ENCODE data around the gene PRR33. TPM values are rescaled to one million over a fixed set of nuclear protein-coding genes. Genes with fewer than 3 reads are reported as not detected.

PRR33 gene
- total RNA-seq, 1 donor from 2014 or later, result not detected

DNA sequence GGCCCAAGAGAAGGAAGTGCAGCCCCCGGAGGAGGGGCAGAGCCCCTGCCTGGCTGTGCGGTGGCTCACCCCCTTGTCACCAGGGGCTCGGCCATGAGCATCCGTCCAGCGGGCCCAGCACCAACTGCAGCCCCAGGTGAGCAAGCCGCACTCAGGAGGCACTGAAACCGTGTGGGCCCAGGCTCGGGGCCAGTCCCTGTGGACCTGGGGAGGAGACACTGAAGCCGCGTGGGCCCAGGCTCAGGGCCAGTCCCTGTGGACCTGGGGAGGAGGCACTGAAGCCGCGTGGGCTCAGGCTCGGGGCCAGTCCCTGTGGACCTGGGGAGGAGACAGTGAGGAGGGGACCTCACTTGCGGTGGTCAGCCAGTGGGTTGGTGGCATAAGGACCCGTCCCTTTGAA lies 24.9 kb downstream of the PRR33 start:
- DNase-seq (ENCODE audit: low spot score), result no peak

DNA sequence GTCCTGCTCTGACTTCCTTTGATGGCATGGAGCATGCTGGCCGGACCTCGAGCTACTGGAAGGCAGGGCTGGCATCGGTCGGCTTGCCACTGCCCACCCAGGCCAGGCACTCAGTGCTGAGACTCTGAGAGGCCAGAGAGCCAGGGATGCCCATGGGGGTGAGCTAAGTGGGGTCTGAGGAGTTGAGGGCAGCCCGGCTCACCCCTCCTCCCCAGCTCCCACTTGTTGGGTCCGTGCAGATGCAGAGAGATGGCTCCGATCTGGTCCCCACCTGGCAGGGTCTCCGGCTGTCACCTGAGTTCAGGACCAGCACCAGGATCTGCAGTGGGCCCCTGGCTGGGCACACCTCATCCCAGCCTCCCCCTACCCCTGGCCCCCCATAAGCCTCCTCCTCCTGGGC lies 25.5 kb downstream of the PRR33 start:
- no peak for DNase-seq (ENCODE audit: low spot score)

DNA sequence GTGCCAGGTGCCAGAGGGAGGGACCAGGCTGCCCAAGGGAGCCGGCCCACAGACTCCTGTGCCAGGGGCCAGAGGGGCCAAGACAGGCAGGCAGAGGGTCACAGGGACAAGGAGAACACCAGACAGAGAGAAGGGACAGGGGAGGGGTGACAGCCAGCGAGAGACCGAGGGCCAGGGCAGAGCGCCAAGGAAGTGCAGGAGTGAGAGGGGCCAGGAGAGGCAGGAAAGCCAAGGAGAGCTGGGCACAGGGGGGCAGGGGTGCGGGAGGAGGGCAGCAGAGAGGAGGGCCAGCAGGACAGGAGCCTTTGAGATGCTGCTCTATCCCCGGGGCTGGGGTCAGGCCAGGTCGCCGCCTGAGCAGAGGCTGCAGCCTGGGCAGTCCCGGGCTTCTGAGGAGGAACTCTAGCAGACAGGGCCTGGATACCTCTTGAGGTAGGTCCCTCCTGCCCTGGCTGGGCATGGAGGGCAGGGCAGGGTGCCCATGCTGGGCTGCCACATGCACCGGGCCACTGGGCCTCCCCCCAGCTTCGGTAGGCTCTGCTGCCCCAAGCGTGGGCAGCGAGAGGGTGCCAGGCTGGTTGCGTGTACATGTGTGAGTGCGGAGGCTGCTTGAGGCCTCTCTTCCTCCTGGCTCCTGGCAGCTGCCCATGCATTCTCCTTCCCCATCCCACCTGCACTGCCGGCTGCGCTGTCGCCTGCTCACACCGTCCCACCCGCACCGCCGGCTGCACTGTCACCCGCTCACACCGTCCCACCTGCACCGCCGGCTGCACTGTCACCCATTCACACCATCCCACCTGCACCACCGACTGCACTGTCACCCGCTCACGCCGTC lies 26.6 kb downstream of the PRR33 start:
- DNase-seq (ENCODE audit: low spot score), result no peak

DNA sequence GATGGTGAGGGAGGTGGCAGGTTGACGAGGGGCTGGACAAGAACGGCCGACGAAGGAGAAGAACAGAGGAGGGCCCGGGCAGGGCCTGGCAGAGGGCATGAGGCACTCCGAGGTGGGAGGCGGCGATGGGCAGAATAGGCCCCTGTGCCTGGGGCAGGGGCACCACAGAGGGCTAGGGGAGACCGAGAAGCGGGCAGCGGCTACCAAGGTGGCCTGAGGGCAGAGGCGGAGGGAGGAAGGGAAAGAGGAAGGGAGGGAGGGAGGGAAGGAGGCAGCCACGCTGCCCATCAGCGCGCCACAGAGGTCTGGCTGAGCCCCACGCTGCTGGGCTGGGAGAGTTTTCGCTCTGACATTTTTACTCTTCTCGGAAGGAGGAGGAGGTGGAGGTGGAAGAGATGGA lies 27.5 kb downstream of the PRR33 start:
- no peak for DNase-seq (ENCODE audit: low spot score)

DNA sequence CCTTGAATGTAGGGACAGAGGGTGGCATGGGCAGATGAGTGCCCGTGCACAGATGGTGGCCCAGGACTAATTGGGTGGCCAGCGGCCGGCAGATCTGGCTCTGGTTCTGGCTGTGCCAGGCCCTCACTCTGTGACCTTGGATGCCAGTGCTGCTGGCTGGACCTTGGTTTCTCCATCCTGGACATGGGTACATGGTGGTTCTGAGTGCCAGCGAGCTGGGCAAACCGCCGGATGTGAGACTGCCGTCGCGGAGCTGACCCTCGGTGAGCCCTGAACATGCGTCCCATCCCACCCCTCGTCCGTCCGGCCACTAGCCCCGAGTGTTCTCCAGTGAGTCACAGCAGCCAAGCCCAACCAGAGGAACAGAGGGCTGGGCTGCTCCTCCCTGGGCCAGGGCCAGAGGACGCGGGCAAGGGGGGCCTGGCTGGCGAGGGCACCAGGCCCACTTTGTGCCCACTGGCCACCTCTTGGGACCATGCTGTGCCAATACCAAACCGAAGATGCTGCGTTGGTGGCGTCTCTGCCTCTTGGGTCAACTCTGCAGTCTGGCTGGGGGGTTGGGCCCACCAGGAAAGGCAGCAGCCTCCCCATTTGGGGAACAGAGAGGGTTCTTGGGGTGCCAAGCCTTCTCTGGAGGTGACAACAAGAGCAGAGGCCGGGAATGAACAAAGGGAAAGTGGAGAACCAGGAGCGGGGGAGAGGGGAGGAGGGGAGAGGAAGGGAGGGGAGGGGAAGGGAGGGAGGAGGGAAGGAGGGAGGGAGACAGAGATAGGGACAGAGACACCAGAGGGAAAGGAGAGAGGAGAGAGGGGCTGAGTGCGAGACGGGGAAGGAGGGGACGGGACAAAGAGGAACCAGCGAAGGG lies 28.1 kb downstream of the PRR33 start:
- DNase-seq (ENCODE audit: low spot score), result peak; percentile 94

DNA sequence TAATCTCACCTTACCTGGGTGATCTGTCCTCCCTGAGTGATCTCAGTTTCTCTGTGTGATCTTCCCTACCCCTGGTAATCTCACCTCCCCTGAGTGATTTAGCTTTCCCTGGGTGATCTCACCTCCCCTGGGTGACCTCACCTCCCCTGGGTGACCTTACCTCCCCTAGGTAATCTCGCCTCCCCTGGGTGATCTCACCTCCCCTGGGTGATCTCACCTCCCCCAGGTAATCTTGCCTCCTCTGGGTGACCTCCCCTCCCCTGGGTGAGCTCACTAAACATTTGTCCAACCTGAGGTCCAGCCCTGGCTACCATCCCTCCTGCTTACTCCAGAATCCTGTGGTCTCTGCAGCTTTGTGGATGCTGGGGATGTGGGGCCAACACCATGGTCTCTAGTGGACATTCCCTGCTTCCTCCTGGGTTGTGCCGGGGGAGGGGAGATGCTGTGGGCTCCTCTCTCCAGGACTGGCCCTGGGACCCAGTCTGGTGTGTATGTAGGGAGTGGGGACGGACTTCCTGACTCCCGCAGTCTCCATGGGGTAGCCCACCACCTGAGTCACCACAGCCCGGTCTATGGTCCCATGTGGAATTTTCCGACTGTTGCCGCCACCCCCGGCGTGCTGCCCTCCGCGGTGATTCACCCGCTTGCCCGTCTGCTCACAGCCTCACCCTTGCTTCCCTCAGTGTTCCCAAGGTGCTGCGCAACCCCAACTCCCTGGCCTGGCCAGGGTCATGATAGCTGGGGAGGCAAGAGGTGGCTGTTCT lies 28.9 kb downstream of the PRR33 start:
- DNase-seq (ENCODE audit: low spot score), result no peak

DNA sequence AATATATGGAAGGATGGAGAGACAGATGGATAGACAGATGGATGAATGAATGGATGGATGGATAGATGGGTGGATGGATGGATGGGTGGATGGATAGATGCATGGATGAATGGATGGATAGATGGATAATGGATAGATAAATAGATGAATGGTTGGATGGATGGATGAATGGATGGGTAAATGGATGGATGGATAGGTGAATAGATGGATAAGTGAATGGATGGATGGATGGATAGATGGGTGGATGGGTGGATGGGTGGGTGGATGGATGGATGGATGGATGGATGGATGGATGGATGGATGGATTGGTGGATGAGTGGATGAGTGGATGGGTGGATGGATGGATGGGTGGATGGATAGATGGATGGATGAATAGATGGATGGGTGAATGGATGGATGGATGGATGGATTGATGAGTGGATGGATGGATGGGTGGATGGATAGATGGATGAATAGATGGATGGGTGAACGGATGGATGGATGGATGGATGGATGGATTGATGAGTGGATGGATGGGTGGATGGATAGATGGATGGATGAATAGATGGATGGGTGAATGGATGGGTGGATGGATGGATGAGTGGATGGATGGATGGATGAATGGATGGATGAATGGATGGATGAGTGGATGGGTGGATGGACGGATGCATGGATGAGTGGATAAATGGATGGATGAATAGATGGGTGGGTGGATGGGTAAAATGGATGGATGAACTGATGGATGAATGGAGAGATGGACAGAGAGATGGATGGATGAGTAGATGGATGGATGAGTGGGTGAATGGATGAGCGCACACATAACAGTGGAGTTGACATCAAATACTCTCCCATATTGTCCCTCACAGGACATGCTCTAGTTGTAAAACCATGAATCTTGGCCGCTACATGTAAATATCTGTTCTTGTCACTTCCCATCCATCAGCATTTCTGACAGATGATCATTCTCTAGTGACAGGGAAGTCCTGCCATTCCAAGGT lies 30.0 kb downstream of the PRR33 start:
- DNase-seq (ENCODE audit: low spot score), result no peak

DNA sequence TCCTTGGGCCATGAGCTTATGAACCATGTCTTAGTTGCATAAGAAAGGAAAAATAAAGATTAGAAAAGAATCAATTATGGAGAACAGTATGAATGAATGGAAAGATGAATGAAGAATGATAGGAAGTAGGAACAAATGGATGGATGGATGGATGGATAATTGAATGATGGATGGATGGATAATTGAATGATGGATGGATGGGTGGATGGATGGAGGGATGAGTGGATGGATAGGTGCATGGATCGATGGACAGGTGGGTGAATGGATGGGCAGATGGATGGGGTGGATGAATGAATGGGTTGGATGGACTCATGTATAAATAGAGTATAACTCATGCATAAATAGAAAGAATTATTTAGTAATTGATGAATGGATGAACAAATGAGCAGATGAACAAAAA lies 31.6 kb downstream of the PRR33 start:
- no peak for DNase-seq (ENCODE audit: low spot score)

DNA sequence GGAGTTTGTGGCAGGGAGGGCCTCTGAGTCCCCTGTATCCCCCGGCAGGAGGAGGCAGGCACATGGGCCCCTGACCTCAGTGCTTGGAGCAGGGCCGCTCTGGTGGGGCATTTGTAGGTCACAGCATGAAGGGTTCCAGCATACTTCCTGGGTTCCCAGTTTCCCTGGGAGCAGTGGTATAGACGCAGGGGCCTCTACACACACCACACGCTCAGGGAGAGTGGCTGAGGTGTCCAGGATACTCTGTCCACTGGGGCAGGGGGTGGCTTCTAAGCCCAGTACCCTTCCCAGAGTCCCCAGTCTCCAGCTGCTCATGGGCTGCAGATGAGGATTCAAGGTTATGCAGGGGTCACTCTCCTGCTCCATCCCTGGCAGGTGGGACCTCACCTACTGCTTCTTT lies 32.7 kb downstream of the PRR33 start:
- DNase-seq (ENCODE audit: low spot score), result no peak

DNA sequence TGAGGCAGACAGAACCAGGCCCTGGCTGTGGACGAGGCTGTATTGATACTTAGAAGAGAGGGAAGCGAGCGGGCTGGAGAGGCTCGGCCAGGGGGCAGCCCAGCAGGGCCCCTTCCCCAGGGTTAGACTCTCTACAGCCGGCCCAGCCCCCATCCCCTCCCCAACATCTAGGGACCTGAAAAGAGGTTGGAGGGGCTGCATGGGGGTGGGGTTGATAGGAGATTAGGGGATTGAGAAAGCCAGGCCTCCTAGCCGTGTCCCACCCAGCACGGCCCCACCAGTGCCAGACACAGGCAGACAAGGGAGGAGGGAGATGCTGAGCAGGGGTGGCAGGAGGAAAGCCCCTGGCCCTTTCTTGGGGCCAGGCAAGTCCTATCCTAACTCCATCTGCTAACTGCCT lies 33.1 kb downstream of the PRR33 start:
- DNase-seq (ENCODE audit: low spot score), result no peak

DNA sequence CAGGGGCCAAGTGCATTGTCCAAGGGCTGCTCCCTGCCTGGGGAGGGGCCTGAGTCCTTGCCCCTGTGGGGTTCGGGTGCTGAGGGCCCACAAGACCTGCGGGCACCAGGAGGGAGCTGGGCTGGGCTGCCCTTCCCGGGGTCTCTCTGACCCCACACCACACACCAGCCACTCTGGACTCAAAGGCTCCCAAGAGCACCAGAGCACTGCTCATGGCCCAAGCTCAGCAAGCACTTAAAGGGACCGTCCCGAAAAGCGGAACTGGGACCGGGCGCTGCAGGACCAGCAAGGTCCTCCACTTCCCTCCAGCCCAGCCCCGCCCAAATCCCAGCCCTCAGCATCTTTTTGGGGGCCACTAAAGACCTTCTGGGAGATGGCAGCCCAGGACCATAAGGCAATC lies 33.5 kb downstream of the PRR33 start:
- DNase-seq (ENCODE audit: low spot score), result no peak

DNA sequence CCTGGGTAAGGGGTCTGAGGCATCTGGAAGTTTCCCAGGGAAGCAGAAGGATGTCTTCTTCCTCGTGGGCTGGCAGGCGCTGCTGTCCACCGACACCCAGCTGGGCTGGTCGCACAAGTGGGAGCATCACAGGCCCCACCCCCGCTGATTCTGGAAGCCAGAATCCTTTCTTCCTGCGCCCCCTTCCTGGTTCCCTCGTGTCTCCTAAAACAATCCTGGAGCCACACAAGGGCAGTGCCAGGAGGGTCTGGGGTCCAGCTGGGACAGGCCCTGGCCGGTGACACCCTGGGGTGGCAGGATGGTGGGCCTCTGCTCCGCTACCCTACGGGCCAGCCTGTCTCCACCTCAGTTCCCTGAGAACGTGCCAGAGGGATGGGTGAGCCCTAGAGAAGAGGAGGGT lies 34.6 kb downstream of the PRR33 start:
- no peak for DNase-seq (ENCODE audit: low spot score)

DNA sequence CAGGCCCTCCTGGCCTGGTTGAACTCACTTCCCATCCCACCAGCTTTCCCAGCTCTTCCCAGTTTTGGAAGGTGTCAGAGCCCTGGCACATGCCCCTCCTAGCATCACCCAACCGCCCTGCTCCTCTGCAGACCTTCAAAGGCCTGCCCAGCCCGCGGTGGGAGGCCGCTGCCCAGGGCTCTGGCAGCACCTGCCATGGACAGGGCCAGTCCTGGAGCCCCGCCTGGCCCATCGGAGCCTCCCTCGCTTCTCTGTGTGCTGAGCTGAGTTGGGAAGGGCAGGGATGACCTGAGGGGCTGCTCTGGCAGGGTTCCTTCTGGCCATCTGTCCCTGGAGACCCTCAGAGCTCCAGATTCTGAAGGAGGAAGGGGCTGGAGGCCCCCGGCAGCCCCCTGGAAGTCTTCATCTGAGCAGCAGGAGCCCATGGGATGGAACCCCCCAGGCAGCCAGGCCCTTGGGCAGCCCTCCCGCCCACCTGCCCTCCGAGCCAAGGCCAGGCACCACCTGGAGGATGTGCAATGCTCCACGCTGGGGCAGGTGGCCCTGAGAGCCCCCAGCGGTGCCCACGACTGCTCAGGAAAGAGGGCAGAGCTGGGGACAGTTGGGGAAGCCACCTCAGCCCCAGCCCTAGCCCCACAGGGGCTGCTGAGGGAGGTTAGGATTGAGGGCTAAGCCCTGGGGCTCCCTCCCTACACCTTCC lies 35.2 kb downstream of the PRR33 start:
- DNase-seq (ENCODE audit: low spot score), result no peak

DNA sequence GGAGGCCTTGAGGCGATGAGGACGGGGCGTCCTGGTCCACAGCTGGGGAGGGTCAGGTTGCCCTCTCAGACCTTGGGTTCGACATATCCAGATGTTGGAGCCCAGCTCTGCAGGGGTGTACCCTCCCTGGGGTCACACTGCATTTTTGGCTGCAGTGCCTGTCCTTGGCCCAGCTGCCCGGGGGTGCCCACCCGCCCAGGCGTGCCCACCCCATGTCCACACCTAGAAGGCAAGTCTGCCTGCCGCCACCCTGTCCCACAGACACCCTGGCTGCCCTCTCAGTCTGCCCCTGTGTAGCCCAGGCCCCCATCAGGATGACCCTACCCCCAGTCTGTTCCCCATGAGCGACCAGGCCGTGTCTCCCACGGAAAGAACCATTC lies 35.8 kb downstream of the PRR33 start:
- DNase-seq (ENCODE audit: low spot score), result no peak

DNA sequence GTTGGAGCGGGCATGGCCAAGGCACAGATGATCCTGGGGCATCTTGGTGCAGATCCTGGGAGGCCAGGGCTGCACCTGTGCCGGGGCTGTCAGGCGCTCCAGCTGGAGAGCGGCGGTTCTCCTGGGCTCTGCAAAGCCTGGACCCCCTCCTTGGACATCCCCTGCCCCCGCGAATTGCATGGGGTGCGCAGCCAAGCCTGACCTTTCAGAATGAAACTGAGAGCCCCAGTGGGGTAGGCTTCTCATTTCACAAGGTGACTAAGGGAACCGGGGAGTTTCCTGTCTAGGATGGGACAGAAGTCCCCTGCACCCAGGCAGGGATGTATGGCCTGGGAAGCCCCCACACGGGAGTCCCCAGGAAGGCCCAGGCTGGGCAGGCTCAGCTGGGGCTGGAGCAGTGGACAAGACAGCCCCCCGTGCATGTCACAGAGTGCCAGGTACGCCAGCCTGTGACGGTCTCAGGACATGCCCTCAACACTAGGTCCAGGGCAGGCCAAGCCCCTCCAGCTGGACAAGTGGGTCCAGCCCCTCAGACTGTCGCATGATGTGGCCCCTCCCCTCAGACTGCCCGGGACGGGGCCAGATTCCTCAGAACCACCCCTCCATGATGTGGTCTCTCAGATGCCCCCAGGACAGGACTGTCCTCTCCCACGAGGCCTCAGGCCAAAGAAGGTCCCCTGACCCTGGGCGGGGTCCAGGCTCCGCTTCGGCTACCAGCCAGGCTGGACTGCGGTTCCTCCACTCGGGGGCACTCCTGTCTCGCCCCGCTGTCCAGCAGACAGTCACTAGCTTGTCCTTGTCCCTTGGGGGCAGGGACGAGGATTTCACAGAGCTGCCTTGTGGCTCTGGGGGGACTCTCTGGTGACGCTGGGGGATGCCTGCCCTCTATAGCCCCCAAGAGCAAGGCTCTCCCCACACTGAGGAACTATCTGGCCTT lies 36.5 kb downstream of the PRR33 start:
- no peak for DNase-seq (ENCODE audit: low spot score)

DNA sequence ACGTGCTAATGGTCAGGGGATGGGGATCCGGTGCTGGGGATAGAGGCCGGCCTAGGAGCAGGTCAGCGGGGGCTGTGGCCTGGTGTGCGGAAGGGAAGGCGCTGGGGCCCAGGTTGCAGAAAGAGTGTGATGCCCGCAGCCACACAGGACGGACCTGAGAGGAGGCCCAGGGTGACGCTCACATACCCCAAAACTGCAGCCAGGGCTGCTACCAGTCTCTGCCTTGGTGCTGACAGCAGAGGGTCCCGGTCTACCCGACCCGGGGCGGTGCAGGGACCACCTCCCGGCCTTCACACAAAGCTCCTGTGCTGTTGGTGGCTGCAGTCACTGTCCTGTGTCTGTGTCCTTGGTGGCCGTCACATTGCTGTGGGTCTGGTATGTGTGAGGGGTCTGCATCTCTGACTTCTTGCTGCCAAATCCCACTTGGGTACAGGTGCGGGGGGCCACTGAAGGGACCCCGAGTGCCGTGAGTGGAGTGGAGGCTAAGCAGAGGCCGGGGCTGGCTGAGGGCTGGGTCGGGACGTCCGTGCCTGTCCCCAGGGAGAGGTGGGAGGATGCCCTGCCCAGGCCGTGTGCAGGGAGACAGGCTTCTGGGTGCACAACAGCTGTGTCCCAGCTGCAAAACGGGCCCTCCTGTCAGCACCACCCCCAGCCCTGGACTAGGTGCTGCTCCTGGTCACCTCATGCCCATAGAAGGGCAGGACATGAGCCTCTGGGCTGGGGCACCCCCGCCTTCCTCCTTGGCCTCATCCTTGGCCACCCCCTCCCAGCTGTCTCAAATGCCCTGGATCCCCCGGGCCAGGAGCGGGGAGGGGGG lies 37.4 kb downstream of the PRR33 start:
- DNase-seq (ENCODE audit: low spot score), result no peak

DNA sequence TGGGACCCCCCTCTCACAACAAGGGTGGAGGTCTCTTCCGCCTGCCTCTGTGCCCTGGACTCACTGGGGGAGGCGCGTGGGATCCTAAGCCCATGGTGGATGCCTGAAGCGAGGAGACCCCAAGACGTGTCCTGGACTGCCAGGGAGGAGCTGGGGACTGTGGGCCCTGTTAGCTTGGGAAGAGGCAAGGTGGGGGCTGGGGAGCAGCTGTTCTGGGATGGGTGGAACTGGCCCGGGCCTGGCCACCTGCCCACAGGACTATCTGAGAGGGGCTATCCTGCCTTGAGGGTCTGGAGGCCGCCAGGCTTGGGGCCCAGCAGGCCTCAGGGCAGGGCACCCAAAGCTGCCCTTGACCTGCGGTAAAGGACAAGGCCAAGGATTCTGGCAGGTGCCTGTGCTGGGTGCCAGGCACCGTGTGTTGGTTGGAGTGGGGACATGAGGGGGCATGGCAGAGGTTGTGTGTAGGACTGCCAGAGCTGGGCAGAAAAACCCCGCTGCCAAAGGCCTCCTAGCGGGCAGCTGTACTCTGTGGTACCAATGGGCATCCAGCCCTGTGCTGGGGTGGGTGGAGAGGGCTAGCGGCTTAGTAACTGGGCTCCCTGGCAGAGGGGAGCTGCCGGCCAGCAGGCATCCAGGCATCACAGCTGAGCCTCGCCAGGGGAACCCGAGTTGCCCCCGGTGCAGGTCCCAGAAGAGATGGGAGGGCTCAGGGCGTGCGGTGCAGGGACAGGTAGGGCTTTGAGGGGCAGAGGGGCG lies 38.1 kb downstream of the PRR33 start:
- no peak for DNase-seq (ENCODE audit: low spot score)

Data from mesenteric fat pad (tissue), 1 donor.